Measurements from ENCODE around the gene PAQR3. TPM values are rescaled to one million over a fixed set of nuclear protein-coding genes. Genes with fewer than 3 reads are reported as not detected.

The PAQR3 gene
- total and polyA plus RNA-seq, 9 of the 15 experiments (the other 6 are each of a cell fraction or from before 2014, with no cell fraction given) = 10.7 to 77.1 (median 31.6) TPM

DNA sequence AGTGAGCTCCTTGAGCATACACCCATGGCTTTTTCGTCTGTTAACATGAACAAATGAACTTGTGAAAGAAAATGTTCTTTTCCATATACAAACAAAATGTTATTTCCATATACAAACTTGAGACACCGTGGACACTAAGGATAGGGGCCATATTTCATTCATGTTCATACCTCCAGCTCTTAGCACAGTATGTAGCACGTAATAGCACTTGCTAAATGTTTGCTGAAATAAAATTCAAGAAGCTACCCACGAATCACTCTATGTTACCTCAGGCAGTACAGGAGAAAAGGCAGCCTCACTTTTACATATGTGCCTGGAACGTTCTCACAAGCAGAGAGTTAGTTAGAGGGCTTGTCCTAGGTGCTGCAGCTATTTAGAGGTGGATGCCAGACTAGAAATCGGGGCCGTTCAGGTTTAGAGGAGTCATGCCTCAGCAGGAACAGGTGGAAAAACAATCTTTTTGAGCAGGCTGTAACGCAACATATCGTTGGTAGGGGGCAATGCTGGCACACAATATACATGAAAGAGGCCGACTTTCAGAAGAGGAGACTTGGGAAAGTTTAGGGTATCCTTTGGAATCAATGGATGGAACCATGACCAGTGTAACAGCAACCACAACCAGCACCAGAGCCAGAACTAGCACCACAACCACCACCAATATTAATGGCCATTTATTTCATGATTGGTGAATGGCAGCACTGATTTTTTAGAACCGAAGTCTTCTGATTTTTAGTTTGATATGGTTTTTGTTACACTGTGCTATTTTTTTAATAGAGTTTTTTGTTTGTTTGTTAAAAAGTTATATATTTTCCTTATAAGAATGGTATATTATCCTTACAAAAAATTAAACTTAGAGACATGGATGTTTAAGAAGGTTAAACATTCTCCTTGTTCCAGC is 14.8 kb upstream of the PAQR3 start:
- ChIA-PET CTCF (ENCODE audit: low intra/inter-chr PET ratio) (interaction anchor here (1.2 kb wide), 1 partner anchor 1382 kb away, joined by 7 read pairs; the partner anchor contains the start of gene CFAP299), POLR2A (interaction anchor here (0.6 kb wide), 1 partner anchor 400 kb away, joined by 3 read pairs; no protein-coding TSS in a partner anchor)
- Histone ChIP-seq H3K9me3 (replicated peaks; ENCODE audit: control insufficient read depth, insufficient read depth, low read depth, low read length) (no peaks in the 10 kb centered on the region), H3K4me1 (replicated peaks in 1 of 2; ENCODE audit: control insufficient read depth in 2 of 2, insufficient read depth in 2 of 2, low read length in 2 of 2) (peaks cover 0 to 5% of the 10 kb centered on the region in 2 experiments; a peak in 1 of 5 replicates), H3K36me3 (ENCODE audit: control insufficient read depth, insufficient read depth, low read length) (no peaks in the 10 kb centered on the region), H3K9ac (ENCODE audit: insufficient read depth in 1 of 2, low read depth in 2 of 2, low read length in 2 of 2) (no peak overlapping the region), H4K20me1 (replicated peaks; ENCODE audit: control insufficient read depth, insufficient read depth, low read length) (no peaks in the 10 kb centered on the region), H2AFZ (ENCODE audit: low read depth, low read length) (no peak overlapping the region), H3K9me1 (ENCODE audit: control insufficient read depth, insufficient read depth, low read length) (no peaks in the 10 kb centered on the region), H3K79me2 (ENCODE audit: control insufficient read depth, insufficient read depth, low read length) (no peaks in the 10 kb centered on the region), H3K4me2 (ENCODE audit: insufficient read depth, low read length) (no peak overlapping the region), H3K27me3 (ENCODE audit: control insufficient read depth in 2 of 2, insufficient read depth in 2 of 2, low read length in 2 of 2) (no peaks in the 10 kb centered on the region), H3K27ac (ENCODE audit: extremely low read depth, low read depth, low read length) (no peak overlapping the region), H3K4me3 (no peak overlapping the region)
- DNase-seq (ENCODE audit: extremely low read depth in 1 of 4, low spot score in 3 of 4) (peak; percentile 32 to 51 (median 38)), ATAC-seq (peak; percentile 79), FAIRE-seq (peak; percentile 82)
- WGBS (ENCODE audit: insufficient coverage, low coverage, missing lambda C conversion rate) = 13% methylated on average over 10 of the region's 11 CpGs
- in situ Hi-C loops (cut with MboI) (no loop called here), intact Hi-C loops (cut with micrococcal nuclease) (loop anchor here (2.0 to 5.0 kb wide), 5 partner anchors 89 to 1408 kb away; no protein-coding TSS in a partner anchor)
- no TSS peak for BruUV-seq (replicated peaks)
- 0 out of 2 replicates have a peak, but pooled peaks have one; percentile 12 for TF ChIP-seq JUN (IDR thresholded peaks at IDR 0.05; ENCODE audit: borderline replicate concordance, low read depth, low read length)
- no peak for TF ChIP-seq JUN (CRISPR knock-in tag; IDR thresholded peaks at IDR 0.05; ENCODE audit: borderline replicate concordance)
- TF ChIP-seq, protein P1, sequence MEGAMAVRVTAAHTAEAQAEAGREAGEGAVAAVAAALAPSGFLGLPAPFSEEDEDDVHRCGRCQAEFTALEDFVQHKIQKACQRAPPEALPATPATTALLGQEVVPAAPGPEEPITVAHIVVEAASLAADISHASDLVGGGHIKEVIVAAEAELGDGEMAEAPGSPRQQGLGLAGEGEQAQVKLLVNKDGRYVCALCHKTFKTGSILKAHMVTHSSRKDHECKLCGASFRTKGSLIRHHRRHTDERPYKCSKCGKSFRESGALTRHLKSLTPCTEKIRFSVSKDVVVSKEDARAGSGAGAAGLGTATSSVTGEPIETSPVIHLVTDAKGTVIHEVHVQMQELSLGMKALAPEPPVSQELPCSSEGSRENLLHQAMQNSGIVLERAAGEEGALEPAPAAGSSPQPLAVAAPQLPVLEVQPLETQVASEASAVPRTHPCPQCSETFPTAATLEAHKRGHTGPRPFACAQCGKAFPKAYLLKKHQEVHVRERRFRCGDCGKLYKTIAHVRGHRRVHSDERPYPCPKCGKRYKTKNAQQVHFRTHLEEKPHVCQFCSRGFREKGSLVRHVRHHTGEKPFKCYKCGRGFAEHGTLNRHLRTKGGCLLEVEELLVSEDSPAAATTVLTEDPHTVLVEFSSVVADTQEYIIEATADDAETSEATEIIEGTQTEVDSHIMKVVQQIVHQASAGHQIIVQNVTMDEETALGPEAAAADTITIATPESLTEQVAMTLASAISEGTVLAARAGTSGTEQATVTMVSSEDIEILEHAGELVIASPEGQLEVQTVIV (CRISPR knock-in tag; IDR thresholded peaks at IDR 0.05; ENCODE audit: borderline replicate concordance) = no peak
- no peak for TF ChIP-seq FUS (optimal IDR thresholded peaks at IDR 0.05; ENCODE audit: low read depth, low read length)
- TF ChIP-seq ELF2 (CRISPR knock-in tag; IDR thresholded peaks at IDR 0.05) = no peak
- TF ChIP-seq GABPA (tag; conservative IDR thresholded peaks at IDR 0.05; ENCODE audit: low read depth) = no peak
- 0 out of 4 replicates have a peak, but pooled peaks of 1 of the 2 experiments have one; percentile 11 for TF ChIP-seq RCOR1 (IDR thresholded peaks at IDR 0.05; ENCODE audit: borderline replicate concordance in 1 of 2, low read depth in 2 of 2, low read length in 2 of 2)
- TF ChIP-seq SMC3 (conservative IDR thresholded peaks at IDR 0.05; ENCODE audit: insufficient read depth, low read depth, low read length) = peak; percentile 66
- TF ChIP-seq, protein P2, sequence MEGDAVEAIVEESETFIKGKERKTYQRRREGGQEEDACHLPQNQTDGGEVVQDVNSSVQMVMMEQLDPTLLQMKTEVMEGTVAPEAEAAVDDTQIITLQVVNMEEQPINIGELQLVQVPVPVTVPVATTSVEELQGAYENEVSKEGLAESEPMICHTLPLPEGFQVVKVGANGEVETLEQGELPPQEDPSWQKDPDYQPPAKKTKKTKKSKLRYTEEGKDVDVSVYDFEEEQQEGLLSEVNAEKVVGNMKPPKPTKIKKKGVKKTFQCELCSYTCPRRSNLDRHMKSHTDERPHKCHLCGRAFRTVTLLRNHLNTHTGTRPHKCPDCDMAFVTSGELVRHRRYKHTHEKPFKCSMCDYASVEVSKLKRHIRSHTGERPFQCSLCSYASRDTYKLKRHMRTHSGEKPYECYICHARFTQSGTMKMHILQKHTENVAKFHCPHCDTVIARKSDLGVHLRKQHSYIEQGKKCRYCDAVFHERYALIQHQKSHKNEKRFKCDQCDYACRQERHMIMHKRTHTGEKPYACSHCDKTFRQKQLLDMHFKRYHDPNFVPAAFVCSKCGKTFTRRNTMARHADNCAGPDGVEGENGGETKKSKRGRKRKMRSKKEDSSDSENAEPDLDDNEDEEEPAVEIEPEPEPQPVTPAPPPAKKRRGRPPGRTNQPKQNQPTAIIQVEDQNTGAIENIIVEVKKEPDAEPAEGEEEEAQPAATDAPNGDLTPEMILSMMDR (IDR thresholded peaks at IDR 0.05 in 2 of 3, conservative IDR thresholded peaks at IDR 0.05 in 1 of 3; ENCODE audit: insufficient read depth in 2 of 3, low read depth in 1 of 3, low read length in 3 of 3) = peak; percentile 53 to 79 (median 73)
- no peak for TF ChIP-seq ZNF24 (IDR thresholded peaks at IDR 0.05)
- TF ChIP-seq RAD21 (CRISPR knock-in tag; conservative IDR thresholded peaks at IDR 0.05 in 1 of 2, IDR thresholded peaks at IDR 0.05 in 1 of 2) = peak; percentile 69 to 73
- peak; percentile 59; the same call in 1 of the 2 replicates for TF ChIP-seq CC2D1A (IDR thresholded peaks at IDR 0.05)

All from K562 (cell line).